Endothelial cell of umbilical vein (primary cell): ENCODE results near the gene SLC22A23. TPM values are rescaled to one million over a fixed set of nuclear protein-coding genes. Genes with fewer than 3 reads are reported as not detected.

Experiments used
- BruUV-seq: library from RNA; stranded (reverse); fragments of 400-500 nt; replicated peaks from 2 replicates; lab custom pipeline; 2021; lab: Mats Ljungman, UMichigan
- CTCF ChIA-PET: fragments of 300-600, 350-600 bp; sonication (Branson Sonifier 250); formaldehyde crosslinking; loops from one replicate; lab custom pipeline; 2021; ENCODE audit warnings: antibody characterized with exemption, inconsistent platforms; lab: Charles Lee
- POLR2A ChIA-PET: fragments of 300-600, 350-600 bp; sonication (Branson Sonifier 250); formaldehyde crosslinking; loops from one replicate; lab custom pipeline; 2021; ENCODE audit warnings: antibody characterized with exemption, inconsistent platforms; lab: Charles Lee
- DNase-seq: peaks from one replicate; pipeline ENCODE4 v3.0.0-alpha.2; 2011; ENCODE audit warnings: low read depth, low spot score
- FAIRE-seq: peaks from 2 replicates; lab custom pipeline; 2011; peaks lifted over from hg19 to GRCh38; lab: Jason Lieb, UNC
- H2AFZ ChIP-seq: 2 replicates; pipeline ENCODE4 v1.6.0; 2012; ENCODE audit warnings: low read depth, low read length, control low read depth, inconsistent platforms
- H3K27ac ChIP-seq: 2 replicates; pipeline ENCODE4 v1.5.1; 2011; ENCODE audit warnings: low read depth, mild to moderate bottlenecking, control low read depth, low read length, moderate library complexity; ENCODE audit not compliant: insufficient read depth
- H3K27me3 ChIP-seq, 2 experiments: 2 replicates each; pipeline versions ENCODE4 v1.6.0 to v1.6.1; 2011; ENCODE audit warnings: low read length in 2 of 2, mixed read lengths in 1 of 2; ENCODE audit not compliant: control insufficient read depth in 2 of 2, insufficient read depth in 2 of 2
- H3K36me3 ChIP-seq, 2 experiments: 2 replicates in 1 of 2; 3 replicates in 1 of 2; pipeline ENCODE4 v1.5.1; 2011; ENCODE audit warnings: low read length in 2 of 2, mild to moderate bottlenecking in 1 of 2, moderate library complexity in 1 of 2; ENCODE audit not compliant: control insufficient read depth in 2 of 2, insufficient read depth in 2 of 2; ENCODE audit errors: extremely low read depth in 1 of 2
- H3K4me1 ChIP-seq: 3 replicates; pipeline ENCODE4 v1.5.1; 2011; ENCODE audit warnings: mild to moderate bottlenecking, low read length; ENCODE audit not compliant: control insufficient read depth, insufficient read depth; ENCODE audit errors: extremely low read depth
- H3K4me2 ChIP-seq: 2 replicates; pipeline ENCODE4 v1.6.1; 2011; ENCODE audit warnings: low read length, control low read depth, mixed read lengths; ENCODE audit not compliant: insufficient read depth
- H3K4me3 ChIP-seq, 3 experiments: fragments of 200-600 bp in 1 of 3; sonication (generic), shearing (Covaris generic) in 1 of 3; replicated peaks in 1 of 3; 2 replicates each; pipeline ENCODE4 v1.5.1; 2011 to 2016; ENCODE audit warnings: control low read depth in 3 of 3, low read length in 3 of 3, mild to moderate bottlenecking in 2 of 3, inconsistent platforms in 1 of 3, low read depth in 1 of 3, moderate library complexity in 1 of 3; ENCODE audit not compliant: insufficient read depth in 1 of 3
- H3K79me2 ChIP-seq: 2 replicates; pipeline ENCODE4 v1.6.0; 2012; ENCODE audit warnings: low read length, inconsistent platforms; ENCODE audit not compliant: control insufficient read depth, insufficient read depth
- H3K9ac ChIP-seq: replicated peaks from 2 replicates; pipeline ENCODE3; 2011; ENCODE audit warnings: low read length, control low read depth; ENCODE audit not compliant: insufficient read depth; ENCODE audit errors: extremely low read depth
- H3K9me1 ChIP-seq: replicated peaks from 3 replicates; pipeline ENCODE4 v1.6.0; 2011; ENCODE audit warnings: mild to moderate bottlenecking, low read length; ENCODE audit not compliant: control insufficient read depth, insufficient read depth; ENCODE audit errors: extremely low read depth
- H3K9me3 ChIP-seq: replicated peaks from 2 replicates; pipeline ENCODE4 v1.5.1; 2012; ENCODE audit warnings: low read length, inconsistent platforms; ENCODE audit not compliant: control insufficient read depth, insufficient read depth
- H4K20me1 ChIP-seq: replicated peaks from 2 replicates; pipeline ENCODE3; 2011; ENCODE audit warnings: mild to moderate bottlenecking, low read length; ENCODE audit not compliant: control insufficient read depth, insufficient read depth; ENCODE audit errors: extremely low read depth
- CTCF ChIP-seq, 2 donors: IDR thresholded peaks; 1 replicate in 1 of 2; 2 replicates in 1 of 2; pipeline ENCODE4 v1.5.1; 2011; ENCODE audit warnings: low read length in 2 of 2, mild to moderate bottlenecking in 2 of 2, moderate library complexity in 2 of 2, control low read depth in 1 of 2, inconsistent platforms in 1 of 2, low read depth in 1 of 2; ENCODE audit not compliant: insufficient read depth in 1 of 2; ENCODE audit errors: extremely low read depth in 1 of 2
- EZH2 ChIP-seq: IDR thresholded peaks from 2 replicates; pipeline ENCODE4 v1.6.1; 2012; ENCODE audit warnings: borderline replicate concordance, low read depth, mild to moderate bottlenecking, moderate library complexity, low read length, inconsistent platforms; ENCODE audit not compliant: severe bottlenecking
- FOS ChIP-seq: IDR thresholded peaks from 2 replicates; pipeline ENCODE4 v1.6.1; 2011; ENCODE audit warnings: mild to moderate bottlenecking, low read length, moderate library complexity, borderline replicate concordance; ENCODE audit not compliant: insufficient read depth
- GATA2 ChIP-seq: IDR thresholded peaks from 2 replicates; pipeline ENCODE4 v1.7.0; 2011; ENCODE audit warnings: low read depth, mild to moderate bottlenecking, moderate library complexity, mixed read lengths, low read length; ENCODE audit not compliant: insufficient read length, insufficient read depth
- JUN ChIP-seq: IDR thresholded peaks from 2 replicates; pipeline ENCODE4 v1.6.1; 2011; ENCODE audit warnings: borderline replicate concordance, low read depth; ENCODE audit not compliant: insufficient read length, insufficient read depth
- MAX ChIP-seq: IDR thresholded peaks from 2 replicates; pipeline ENCODE4 v1.6.1; 2011; ENCODE audit not compliant: insufficient read depth, insufficient read length
- MYC ChIP-seq: IDR thresholded peaks from one replicate; pipeline ENCODE4 v1.6.1; 2011; ENCODE audit warnings: mild to moderate bottlenecking, low read depth, low read length
- POLR2A ChIP-seq: IDR thresholded peaks from 2 replicates; pipeline ENCODE4 v1.6.1; 2012; ENCODE audit warnings: low read depth, mild to moderate bottlenecking, control low read depth, low read length
- POLR2AphosphoS5 ChIP-seq: IDR thresholded peaks from 2 replicates; pipeline ENCODE4 v1.6.1; 2012; ENCODE audit warnings: low read depth, mild to moderate bottlenecking, control low read depth, low read length, moderate library complexity; ENCODE audit not compliant: insufficient read depth
- dilution Hi-C: fragments of 300-500 bp; cut with MboI; formaldehyde crosslinking; loops from one replicate; pipeline ENCODE4 v1.15.0; 2019; ENCODE audit warnings: low sequenced_read_pairs; ENCODE audit not compliant: extremely low pct_ligation_motif_present
- intact Hi-C: fragments of 100-400 bp; cut with micrococcal nuclease; formaldehyde crosslinking; loops from one replicate; pipeline ENCODE4 v1.10.0; 2022
- polyA plus RNA-seq, 4 experiments: library from polyadenylated mRNA; depleted of rRNA in 3 of 4; stranded (reverse) in 3 of 4; unstranded in 1 of 4; fragments of >200 nt; gene quantifications; 2 replicates each; pipeline versions ENCODE4 v1.2.1 to v1.2.3, GENCODE V29; 2011 to 2012; ENCODE audit warnings: missing spikeins in 1 of 4
- total RNA-seq: library from RNA; stranded (reverse); gene quantifications from 2 replicates; pipeline ENCODE4 v1.2.3, GENCODE V29; 2021

Gene SLC22A23
- total and polyA plus RNA-seq, 2 donors (not counting 3 experiments of a cell fraction or from before 2014, with no cell fraction given), result 4.2 to 14.3 TPM

GRCh38 chr6:3329393-3330051 is 127.3 kb downstream of the SLC22A23 start:
- H3K79me2 ChIP-seq, result no peaks in the 10 kb centered on the region
- BruUV-seq, result no TSS peak
- H3K9ac ChIP-seq, result no peak overlapping the region
- DNase-seq, result no peak
- no peak for TF ChIP-seq POLR2A
- no peak for TF ChIP-seq FOS
- TF ChIP-seq POLR2AphosphoS5, result no peak
- no peak for TF ChIP-seq MAX
- TF ChIP-seq GATA2, result no peak
- TF ChIP-seq EZH2, result no peak
- TF ChIP-seq JUN, result no peak
- TF ChIP-seq CTCF (IDR thresholded peaks at IDR 0.05; ENCODE audit: extremely low read depth in 1 of 2, insufficient read depth in 1 of 2, low read depth in 1 of 2, low read length in 2 of 2), result no peak
- TF ChIP-seq MYC, result no peak
- ChIA-PET POLR2A (no interaction called here), CTCF (no interaction called here)
- H3K27ac ChIP-seq, result no peak overlapping the region
- no peaks in the 10 kb centered on the region for H4K20me1 ChIP-seq
- peaks cover 10% of the 10 kb centered on the region for H3K4me1 ChIP-seq
- H2AFZ ChIP-seq, result no peak overlapping the region
- intact Hi-C loops, result no loop called here
- dilution Hi-C loops, result no loop called here
- H3K4me3 ChIP-seq, result no peak overlapping the region
- no peak for FAIRE-seq
- H3K4me2 ChIP-seq, result no peak overlapping the region
- no peaks in the 10 kb centered on the region for H3K9me1 ChIP-seq
- no peaks in the 10 kb centered on the region for H3K9me3 ChIP-seq
- H3K36me3 ChIP-seq, result no peaks in the 10 kb centered on the region
- H3K27me3 ChIP-seq, result no peaks in the 10 kb centered on the region
